Central memory CD8-positive, alpha-beta T cell (primary cell): Measurements from ENCODE around the gene KCMF1.
"Not testable (repeated sequence)": the region's sequence is repeated elsewhere in the genome, so short reads cannot be mapped to it uniquely, and the experiment has no call there.

Experiments used
- ATAC-seq: fragments of 150-1000 bp; cut with Tn5 transposase; replicated peaks from 2 replicates; pipeline ENCODE4 v1.10.0; 2022; ENCODE audit warnings: mild to moderate bottlenecking, moderate FRiP score, moderate number of reproducible peaks; ENCODE audit not compliant: poor library complexity, severe bottlenecking; ENCODE audit errors: extremely low read depth
- DNase-seq, 2 donors: peaks; one replicate each; pipeline ENCODE4 v3.0.0; 2021; ENCODE audit warnings: low spot score in 2 of 2
- H3K27ac Mint-ChIP-seq: one replicate; pipeline ENCODE4 v1.8.0; 2022; ENCODE audit warnings: low read depth, mild to moderate bottlenecking, moderate library complexity, mixed read lengths
- H3K27me3 Mint-ChIP-seq: one replicate; pipeline ENCODE4 v1.8.0; 2022; ENCODE audit warnings: mixed read lengths
- H3K36me3 Mint-ChIP-seq: one replicate; pipeline ENCODE4 v1.8.0; 2022; ENCODE audit warnings: mild to moderate bottlenecking, moderate library complexity, mixed read lengths; ENCODE audit not compliant: insufficient read depth
- H3K4me1 Mint-ChIP-seq: one replicate; pipeline ENCODE4 v1.8.0; 2022; ENCODE audit warnings: mixed read lengths
- H3K4me3 Mint-ChIP-seq: one replicate; pipeline ENCODE4 v1.8.0; 2022; ENCODE audit warnings: mild to moderate bottlenecking, moderate library complexity, mixed read lengths
- H3K9me3 Mint-ChIP-seq: one replicate; pipeline ENCODE4 v1.8.0; 2022; ENCODE audit warnings: mixed read lengths

The KCMF1 gene

GRCh38 chr2:84942166-84942565 lies 28.8 kb upstream of the KCMF1 start:
- Mint-ChIP-seq H3K4me1 (peaks cover 34% of the 10 kb centered on the region), H3K27me3 (no peaks in the 10 kb centered on the region), H3K9me3 (no peaks in the 10 kb centered on the region), H3K36me3 (peaks cover 8% of the 10 kb centered on the region), H3K4me3 (no peak overlapping the region), H3K27ac (peak overlapping the region; percentile 13)
- DNase-seq (no peak), ATAC-seq (no peak)

GRCh38 chr2:84942964-84943421 lies 28.0 kb upstream of the KCMF1 start:
- Mint-ChIP-seq H3K36me3 (peaks cover 8% of the 10 kb centered on the region), H3K27ac (no peak overlapping the region), H3K4me3 (no peak overlapping the region), H3K9me3 (no peaks in the 10 kb centered on the region), H3K27me3 (no peaks in the 10 kb centered on the region), H3K4me1 (peaks cover 34% of the 10 kb centered on the region)
- DNase-seq (no peak), ATAC-seq (no peak)

GRCh38 chr2:84944295-84944909 lies 26.6 kb upstream of the KCMF1 start:
- Mint-ChIP-seq H3K27ac (peak overlapping the region; percentile 26), H3K36me3 (peaks cover 5% of the 10 kb centered on the region), H3K27me3 (no peaks in the 10 kb centered on the region), H3K4me3 (no peak overlapping the region), H3K4me1 (peaks cover 28% of the 10 kb centered on the region), H3K9me3 (no peaks in the 10 kb centered on the region)
- ATAC-seq: no peak
- no peak for DNase-seq

GRCh38 chr2:84945838-84946203 lies 25.1 kb upstream of the KCMF1 start:
- not testable (repeated sequence) for DNase-seq, H3K9me3 Mint-ChIP-seq, H3K27me3 Mint-ChIP-seq, H3K36me3 Mint-ChIP-seq
- ATAC-seq: peak; percentile 50
- H3K27ac Mint-ChIP-seq: peak overlapping the region; percentile 26
- H3K4me1 Mint-ChIP-seq: peaks cover 28% of the 10 kb centered on the region
- H3K4me3 Mint-ChIP-seq: peak overlapping the region; percentile 52

- H3K4me3 Mint-ChIP-seq: peak overlapping the region; percentile 52
- no peak for DNase-seq
- peak overlapping the region; percentile 26 for H3K27ac Mint-ChIP-seq
- ATAC-seq: peak; percentile 87
- no peaks in the 10 kb centered on the region for H3K9me3 Mint-ChIP-seq
- no peaks in the 10 kb centered on the region for H3K36me3 Mint-ChIP-seq
- H3K27me3 Mint-ChIP-seq: no peaks in the 10 kb centered on the region
- H3K4me1 Mint-ChIP-seq: peaks cover 28% of the 10 kb centered on the region
These were observed 24.6 kb upstream of the KCMF1 start for GRCh38 chr2:84946204-84947009.

GRCh38 chr2:84947010-84947593 lies 23.9 kb upstream of the KCMF1 start:
- Mint-ChIP-seq H3K27me3 (no peaks in the 10 kb centered on the region), H3K4me3 (peak overlapping the region; percentile 52), H3K36me3 (no peaks in the 10 kb centered on the region), H3K9me3 (no peaks in the 10 kb centered on the region), H3K4me1 (peaks cover 28% of the 10 kb centered on the region), H3K27ac (peak overlapping the region; percentile 26)
- DNase-seq: no peak
- ATAC-seq: no peak

GRCh38 chr2:84953535-84953934 lies 17.4 kb upstream of the KCMF1 start:
- no peak for ATAC-seq
- Mint-ChIP-seq H3K4me1 (peaks cover 12% of the 10 kb centered on the region), H3K27ac (no peak overlapping the region), H3K9me3 (no peaks in the 10 kb centered on the region), H3K4me3 (no peak overlapping the region), H3K27me3 (no peaks in the 10 kb centered on the region), H3K36me3 (no peaks in the 10 kb centered on the region)
- no peak for DNase-seq

- Mint-ChIP-seq H3K9me3 (no peaks in the 10 kb centered on the region), H3K27me3 (no peaks in the 10 kb centered on the region), H3K27ac (peak overlapping the region; percentile 25), H3K4me1 (peaks cover 12% of the 10 kb centered on the region), H3K4me3 (no peak overlapping the region), H3K36me3 (no peaks in the 10 kb centered on the region)
- ATAC-seq (no peak), DNase-seq (no peak)
These were observed 16.6 kb upstream of the KCMF1 start for GRCh38 chr2:84954329-84954728.

- ATAC-seq (no peak), DNase-seq (no peak)
- Mint-ChIP-seq H3K4me3 (no peak overlapping the region), H3K4me1 (peaks cover 5% of the 10 kb centered on the region), H3K27ac (no peak overlapping the region), H3K36me3 (peaks cover 5% of the 10 kb centered on the region), H3K9me3 (no peaks in the 10 kb centered on the region), H3K27me3 (no peaks in the 10 kb centered on the region)
These were observed 14.3 kb upstream of the KCMF1 start for GRCh38 chr2:84956334-84957297.

GRCh38 chr2:84957771-84958134 lies 13.2 kb upstream of the KCMF1 start:
- DNase-seq: no peak
- Mint-ChIP-seq H3K4me3 (no peak overlapping the region), H3K27me3 (no peaks in the 10 kb centered on the region), H3K4me1 (peaks cover 5% of the 10 kb centered on the region), H3K9me3 (no peaks in the 10 kb centered on the region), H3K27ac (no peak overlapping the region), H3K36me3 (peaks cover 7% of the 10 kb centered on the region)
- ATAC-seq: no peak

GRCh38 chr2:84958135-84959059 lies 12.6 kb upstream of the KCMF1 start:
- H3K36me3 Mint-ChIP-seq: peaks cover 9% of the 10 kb centered on the region
- no peaks in the 10 kb centered on the region for H3K9me3 Mint-ChIP-seq
- H3K4me1 Mint-ChIP-seq: peaks cover 11% of the 10 kb centered on the region
- DNase-seq: no peak
- no peak overlapping the region for H3K27ac Mint-ChIP-seq
- H3K4me3 Mint-ChIP-seq: no peak overlapping the region
- ATAC-seq: no peak
- no peaks in the 10 kb centered on the region for H3K27me3 Mint-ChIP-seq
